NCI-H1092 treated with DMSO at 0.1 percent for 48 hours (cell line): ENCODE measurements around the gene BLTP2.
"Not testable (repeated sequence)": the region's sequence is repeated elsewhere in the genome, so short reads cannot be mapped to it uniquely, and the experiment has no call there.

ENCODE experiments used
- DNase-seq: peaks from one replicate; lab custom pipeline; 2025; lab: John Stamatoyannopoulos, UW

The BLTP2 gene

GRCh38 chr17:28646039-28646754 lies 1.2 kb upstream of the BLTP2 start:
- no peak for DNase-seq

GRCh38 chr17:28645576-28645939 lies 600 bp upstream of the BLTP2 start:
- no peak for DNase-seq

GRCh38 chr17:28643983-28644786 lies 773 bp downstream of the BLTP2 start:
- peak; percentile 3 for DNase-seq

- DNase-seq: no peak
Measured at GRCh38 chr17:28641579-28641978, 3.4 kb downstream of the BLTP2 start.

- DNase-seq: no peak
Measured at GRCh38 chr17:28635506-28635905, 9.5 kb downstream of the BLTP2 start.

GRCh38 chr17:28634206-28634865 lies 10.6 kb downstream of the BLTP2 start:
- peak; percentile 13 for DNase-seq

GRCh38 chr17:28626818-28627217 lies 18.1 kb downstream of the BLTP2 start:
- no peak for DNase-seq

GRCh38 chr17:28624148-28624547 lies 20.8 kb downstream of the BLTP2 start:
- DNase-seq: no peak

- no peak for DNase-seq
Measured at GRCh38 chr17:28623696-28624095, 21.3 kb downstream of the BLTP2 start.

GRCh38 chr17:28622186-28622585 lies 22.8 kb downstream of the BLTP2 start:
- no peak for DNase-seq

GRCh38 chr17:28620010-28620409 lies 24.9 kb downstream of the BLTP2 start:
- DNase-seq: no peak

GRCh38 chr17:28618464-28618863 lies 26.5 kb downstream of the BLTP2 start:
- no peak for DNase-seq

GRCh38 chr17:28616281-28616680 lies 28.7 kb downstream of the BLTP2 start:
- no peak for DNase-seq

GRCh38 chr17:28615260-28615940 lies 29.6 kb downstream of the BLTP2 start:
- DNase-seq: peak; percentile 84

GRCh38 chr17:28613931-28614381 lies 31.0 kb downstream of the BLTP2 start, which contains the start of gene RSKR:
RSKR (minus strand) TSS chr17:28614185; CDS start chr17:28614161, 24 bp downstream.
- no peak for DNase-seq

GRCh38 chr17:28612936-28613872 lies 31.8 kb downstream of the BLTP2 start:
- peak; percentile 20 for DNase-seq

- DNase-seq: no peak
Measured at GRCh38 chr17:28612531-28612930, 32.4 kb downstream of the BLTP2 start.

GRCh38 chr17:28610376-28610775 lies 34.6 kb downstream of the BLTP2 start:
- DNase-seq: no peak

GRCh38 chr17:28604031-28604430 lies 40.9 kb downstream of the BLTP2 start:
- DNase-seq: not testable (repeated sequence)

- peak; percentile 70 for DNase-seq
Measured at GRCh38 chr17:28599311-28600184, 45.4 kb downstream of the BLTP2 start.
